GM08714 (cell line): Measurements from ENCODE around the gene ZNF853.
A peak's percentile ranks its signal among the peaks of the same experiment; 100 is the strongest.

Experiments
- H3K4me3 ChIP-seq: fragments of 200-500 bp; sonication (Bioruptor generic); 2 replicates; pipeline ENCODE4 v1.5.1; 2014; ENCODE audit warnings: mild to moderate bottlenecking, low read length, inconsistent platforms
- ZNF274 ChIP-seq: IDR thresholded peaks from 2 replicates; pipeline ENCODE4 v1.6.1; 2012; ENCODE audit warnings: mild to moderate bottlenecking, low read depth, low read length

The ZNF853 gene

DNA sequence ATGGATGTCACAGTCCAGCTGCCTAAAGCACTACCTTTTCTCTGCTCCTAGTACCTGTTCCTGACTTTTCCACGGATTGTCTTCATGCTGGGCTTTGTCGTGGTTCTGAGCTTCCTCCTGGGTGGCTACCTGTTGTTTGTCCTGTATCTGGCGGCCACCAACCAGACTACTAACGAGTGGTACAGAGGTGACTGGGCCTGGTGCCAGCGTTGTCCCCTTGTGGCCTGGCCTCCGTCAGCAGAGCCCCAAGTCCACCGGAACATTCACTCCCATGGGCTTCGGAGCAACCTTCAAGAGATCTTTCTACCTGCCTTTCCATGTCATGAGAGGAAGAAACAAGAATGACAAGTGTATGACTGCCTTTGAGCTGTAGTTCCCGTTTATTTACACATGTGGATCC lies 26.8 kb upstream of the ZNF853 start:
- no peak for TF ChIP-seq ZNF274
- H3K4me3 ChIP-seq, result no peak overlapping the region

DNA sequence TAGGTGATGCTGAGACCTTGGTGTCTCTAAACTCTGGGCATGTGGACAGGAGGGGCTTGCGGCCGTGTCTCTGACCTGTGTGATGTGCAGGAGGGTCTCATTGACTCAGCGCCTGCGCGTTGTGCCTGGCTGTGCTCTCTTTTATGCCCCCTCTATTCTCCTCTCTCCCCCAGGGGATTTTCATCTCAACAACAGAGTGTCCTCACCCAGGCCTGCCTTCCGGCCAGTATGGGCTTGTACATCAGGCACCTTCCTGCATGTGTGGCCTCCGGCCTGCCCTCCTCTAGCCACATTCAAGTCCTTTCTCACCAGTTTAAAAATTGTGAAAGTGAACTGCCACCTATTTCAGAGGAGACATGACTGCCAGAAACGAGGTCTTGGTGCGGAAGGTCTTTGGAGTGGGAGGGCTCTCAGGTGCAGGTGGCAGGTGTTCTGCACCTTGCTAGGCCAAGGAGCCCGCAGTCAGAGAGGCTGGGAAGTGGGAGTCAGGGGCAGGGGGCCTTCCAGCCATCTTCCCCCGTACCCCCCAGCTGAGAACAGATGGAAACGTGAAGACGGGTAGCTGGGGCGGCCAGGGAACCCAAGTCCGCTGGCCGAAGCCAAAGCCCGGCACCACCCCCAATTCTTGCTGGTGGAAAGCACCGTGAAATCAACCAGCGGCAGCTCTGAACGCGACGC lies 26.1 kb upstream of the ZNF853 start:
- no peak for TF ChIP-seq ZNF274
- H3K4me3 ChIP-seq, result no peak overlapping the region

DNA sequence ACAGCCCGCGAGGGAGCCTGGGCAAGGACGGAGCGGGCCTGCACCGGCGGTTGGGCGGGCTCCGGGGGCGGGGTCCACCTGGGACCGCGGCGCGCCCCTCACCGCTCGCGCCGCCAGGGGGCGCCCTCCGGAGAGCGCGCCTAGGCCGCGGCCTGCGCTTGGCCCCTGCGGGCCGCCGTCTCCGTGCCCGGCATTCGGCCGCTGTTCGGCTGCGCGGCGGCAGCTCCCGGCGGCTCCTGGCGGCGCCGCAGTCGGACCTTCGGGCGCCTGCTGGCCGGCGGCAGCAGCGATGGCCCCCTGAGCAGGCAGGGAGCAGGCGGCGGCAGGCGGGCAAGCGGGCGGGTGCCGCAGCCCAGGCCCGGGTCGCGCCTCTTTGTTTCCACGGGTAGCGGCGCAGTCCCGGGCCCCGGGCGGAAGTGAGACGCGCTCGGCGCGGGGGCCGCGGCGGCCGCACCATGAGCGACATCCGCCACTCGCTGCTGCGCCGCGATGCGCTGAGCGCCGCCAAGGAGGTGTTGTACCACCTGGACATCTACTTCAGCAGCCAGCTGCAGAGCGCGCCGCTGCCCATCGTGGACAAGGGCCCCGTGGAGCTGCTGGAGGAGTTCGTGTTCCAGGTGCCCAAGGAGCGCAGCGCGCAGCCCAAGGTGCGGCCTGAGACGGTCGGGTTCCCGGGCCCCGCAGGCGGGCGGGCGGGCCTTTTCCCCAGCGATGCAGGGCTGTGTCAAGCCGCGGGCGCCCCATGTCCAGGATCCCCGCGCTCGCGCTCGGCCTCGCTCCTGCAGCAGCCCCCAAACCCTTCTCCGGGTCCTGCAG lies 25.4 kb upstream of the ZNF853 start, which contains the start of gene INTS15:
TSS of gene INTS15 (plus strand) at position 193 of the 816 bp plus-strand sequence. CDS start at position 456, 263 bp downstream.
- no peak for TF ChIP-seq ZNF274
- peak within 1 kb of the TSS; percentile 92 for H3K4me3 ChIP-seq

DNA sequence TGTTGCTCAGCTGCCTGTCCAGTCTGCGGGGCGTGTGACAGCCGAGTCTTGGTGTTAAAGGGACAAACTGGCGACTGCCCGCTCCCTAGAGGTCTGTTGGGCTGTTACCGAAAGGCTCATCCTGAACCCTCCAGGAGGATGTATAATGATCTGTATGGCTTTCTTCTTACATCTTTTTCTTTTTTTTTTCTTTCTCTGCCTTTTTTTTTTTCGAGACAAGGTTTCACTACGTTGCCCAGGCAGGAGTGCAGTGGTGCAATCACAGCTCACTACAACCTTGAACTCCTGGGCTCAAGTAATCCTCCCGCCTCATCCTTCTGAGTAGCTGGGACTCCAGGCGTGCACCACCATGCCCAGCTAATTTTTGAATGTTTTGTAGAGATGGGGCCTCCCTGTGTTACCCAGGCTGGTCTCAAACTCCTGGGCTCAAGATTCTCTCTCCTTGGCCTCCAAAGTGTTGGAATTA lies 24.7 kb upstream of the ZNF853 start:
- H3K4me3 ChIP-seq, result peak overlapping the region; percentile 92
- no peak for TF ChIP-seq ZNF274

DNA sequence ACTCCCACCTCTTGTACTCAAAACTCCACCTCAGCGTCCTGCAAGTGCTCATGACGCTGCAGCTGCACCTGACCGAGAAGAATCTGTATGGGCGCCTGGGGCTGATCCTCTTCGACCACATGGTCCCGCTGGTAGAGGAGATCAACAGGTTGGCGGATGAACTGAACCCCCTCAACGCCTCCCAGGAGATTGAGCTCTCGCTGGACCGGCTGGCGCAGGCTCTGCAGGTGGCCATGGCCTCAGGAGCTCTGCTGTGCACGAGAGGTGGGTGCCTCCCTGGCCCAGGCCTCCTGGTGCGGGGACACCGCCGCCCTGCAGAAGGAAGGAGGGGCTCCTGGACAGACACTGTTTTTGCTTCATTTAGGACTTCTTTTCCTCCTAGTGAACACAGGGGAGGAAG lies 15.3 kb upstream of the ZNF853 start:
- no peak overlapping the region for H3K4me3 ChIP-seq
- TF ChIP-seq ZNF274, result no peak

DNA sequence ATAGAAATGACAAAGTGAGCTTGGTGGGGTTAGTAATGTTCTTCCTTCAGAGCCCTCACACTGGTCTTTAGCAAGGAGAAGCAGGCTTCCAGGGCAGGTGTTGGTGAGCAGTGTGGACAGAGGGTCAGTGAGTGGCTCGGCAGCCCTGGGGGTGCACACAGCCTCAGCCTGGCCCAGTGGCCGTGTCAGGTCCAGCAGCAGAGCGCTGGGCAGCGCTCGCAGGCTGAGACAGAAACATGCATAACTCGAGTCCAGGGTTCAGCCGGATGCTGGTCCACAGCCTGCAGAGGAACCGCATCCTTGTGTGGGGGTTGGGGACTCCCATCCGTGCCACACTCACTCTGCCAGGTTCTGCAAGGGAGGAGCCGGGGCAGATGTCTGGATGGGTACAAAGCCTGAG lies 11.0 kb upstream of the ZNF853 start:
- no peak for TF ChIP-seq ZNF274
- no peak overlapping the region for H3K4me3 ChIP-seq

DNA sequence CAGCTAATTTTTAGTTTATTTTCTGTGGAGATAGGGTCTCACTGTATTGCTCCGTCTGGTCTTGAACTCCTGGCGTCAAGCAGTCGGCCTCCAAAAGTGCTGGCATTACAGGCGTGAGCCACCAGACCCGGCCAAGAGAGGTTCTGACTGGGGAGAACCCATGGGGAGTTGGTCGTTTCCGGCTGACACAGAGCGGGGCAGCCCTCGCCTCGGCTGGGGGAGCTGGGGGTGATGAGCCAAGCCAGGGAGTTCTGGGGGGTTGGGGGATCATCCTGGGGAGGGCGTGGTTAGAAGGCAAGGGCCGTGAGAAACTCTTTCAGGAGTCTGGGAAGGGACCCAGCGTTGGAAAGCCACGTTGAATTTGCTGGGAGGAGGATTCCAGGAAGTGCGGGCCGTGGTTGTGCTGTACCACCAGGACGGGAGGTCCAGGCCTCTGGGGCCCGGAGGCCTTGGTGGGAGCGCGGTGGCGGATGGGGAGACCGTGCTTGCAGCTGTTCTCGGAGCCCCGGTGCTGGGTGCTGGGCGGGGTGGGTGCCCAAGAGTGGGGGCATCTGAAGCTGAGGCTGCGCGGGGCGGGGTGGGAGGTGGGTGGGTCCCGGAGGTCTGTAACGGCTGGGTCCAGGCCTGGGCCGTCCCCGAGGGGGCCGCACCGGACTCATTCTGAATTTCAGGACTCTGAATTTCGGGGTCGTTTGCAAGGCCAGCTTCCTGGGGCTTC lies 8.4 kb upstream of the ZNF853 start:
- TF ChIP-seq ZNF274, result no peak
- no peak overlapping the region for H3K4me3 ChIP-seq

DNA sequence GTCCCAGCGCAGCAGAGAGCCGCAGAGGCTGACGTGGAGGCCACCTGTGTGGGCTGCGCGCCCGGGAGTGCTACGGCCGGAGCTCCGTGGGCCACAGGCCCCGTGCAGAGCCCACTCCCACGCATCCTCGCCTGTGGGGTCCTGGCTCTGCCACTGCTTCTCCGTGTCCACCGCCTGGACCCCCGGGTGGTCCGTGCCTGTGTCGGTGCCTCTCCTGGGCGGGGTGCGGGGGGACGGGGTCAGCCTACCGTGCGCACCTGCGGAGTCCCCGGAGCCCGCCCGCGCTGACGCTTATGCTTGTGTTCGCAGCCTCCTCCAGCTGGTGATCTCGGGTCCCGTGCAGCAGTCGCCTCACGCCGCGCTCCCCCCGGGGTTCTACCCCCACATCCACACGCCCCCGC lies 7.8 kb upstream of the ZNF853 start:
- TF ChIP-seq ZNF274, result no peak
- H3K4me3 ChIP-seq, result no peak overlapping the region

DNA sequence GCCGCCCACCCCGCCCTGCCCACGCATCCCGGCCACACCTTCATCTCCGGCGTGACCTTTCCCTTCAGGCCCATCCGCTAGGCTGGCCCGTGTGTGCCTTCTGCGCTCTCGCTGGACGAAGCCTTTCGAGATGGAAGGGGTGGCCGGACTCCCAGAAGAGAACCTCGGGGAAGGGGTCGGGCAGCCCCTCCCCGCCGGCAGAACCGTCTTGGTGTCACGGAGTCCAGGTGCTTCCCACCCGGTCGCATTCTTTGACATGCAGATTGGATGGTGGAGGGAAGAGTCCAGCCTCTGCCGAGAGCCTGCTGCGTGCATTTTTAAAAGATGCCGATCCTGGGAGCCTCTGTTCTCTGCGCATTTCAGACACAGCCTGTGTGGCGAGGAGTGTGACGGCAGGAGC lies 7.3 kb upstream of the ZNF853 start:
- H3K4me3 ChIP-seq, result no peak overlapping the region
- TF ChIP-seq ZNF274, result no peak

DNA sequence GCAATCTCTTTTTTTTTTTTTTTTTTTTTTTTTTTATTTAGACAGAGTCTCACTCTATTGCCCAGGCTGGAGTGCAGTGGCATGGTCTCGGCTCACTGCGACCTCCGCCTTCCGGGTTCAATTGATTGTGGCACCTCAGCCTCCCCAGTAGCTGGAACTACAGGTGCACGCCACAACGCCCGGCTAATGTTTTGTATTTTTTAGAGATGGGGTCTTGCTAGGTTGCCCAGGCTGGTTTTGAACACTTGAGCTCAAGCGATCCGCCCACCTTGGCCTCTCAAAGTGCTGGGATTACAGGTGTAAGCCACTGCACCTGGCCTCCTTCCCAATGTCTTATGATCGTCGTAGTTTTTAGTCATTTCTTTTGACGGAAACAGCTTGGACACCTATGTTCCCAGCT lies 6.6 kb upstream of the ZNF853 start:
- H3K4me3 ChIP-seq, result no peak overlapping the region
- TF ChIP-seq ZNF274, result no peak

DNA sequence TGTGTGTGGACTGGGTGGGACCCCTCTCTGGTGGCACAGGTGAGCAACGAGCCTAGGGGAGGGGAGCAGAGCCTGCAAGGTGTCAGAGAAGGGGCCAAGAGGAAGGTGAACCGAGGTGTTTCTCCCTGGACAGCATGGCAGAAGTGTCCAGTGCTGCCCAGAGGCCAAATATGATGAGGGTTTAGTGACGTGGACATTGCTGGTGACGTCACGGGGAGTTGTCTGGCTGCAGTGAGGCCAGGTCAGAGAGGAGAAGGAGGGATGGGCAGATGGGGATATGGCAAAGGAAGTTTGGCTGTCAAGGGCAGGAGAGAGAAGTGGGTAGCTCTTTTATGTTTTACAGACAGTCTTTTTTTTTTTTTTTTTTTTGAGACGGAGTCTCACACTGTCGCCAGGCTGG lies 2.6 kb upstream of the ZNF853 start:
- H3K4me3 ChIP-seq, result no peak overlapping the region
- no peak for TF ChIP-seq ZNF274

DNA sequence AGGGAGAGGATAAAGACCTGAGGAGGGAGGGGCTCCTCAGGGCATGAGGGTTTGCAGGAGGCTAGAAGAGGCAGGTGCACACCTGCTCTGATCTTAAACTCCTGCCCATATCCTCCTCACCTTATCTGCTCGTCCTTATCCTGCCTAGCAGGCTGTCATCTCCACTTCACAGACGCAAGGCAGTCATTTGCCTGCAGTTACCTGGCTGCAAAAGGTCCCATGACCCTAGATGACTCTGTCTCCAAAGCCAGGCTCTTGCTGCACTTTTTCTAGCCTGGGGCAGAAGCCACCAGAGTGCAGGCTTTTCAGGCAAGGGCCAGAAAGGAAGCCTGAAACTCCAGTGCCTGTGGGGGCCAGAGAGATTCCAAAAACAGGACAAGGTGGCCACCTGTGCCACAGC lies 1.7 kb upstream of the ZNF853 start:
- TF ChIP-seq ZNF274, result no peak
- no peak overlapping the region for H3K4me3 ChIP-seq

DNA sequence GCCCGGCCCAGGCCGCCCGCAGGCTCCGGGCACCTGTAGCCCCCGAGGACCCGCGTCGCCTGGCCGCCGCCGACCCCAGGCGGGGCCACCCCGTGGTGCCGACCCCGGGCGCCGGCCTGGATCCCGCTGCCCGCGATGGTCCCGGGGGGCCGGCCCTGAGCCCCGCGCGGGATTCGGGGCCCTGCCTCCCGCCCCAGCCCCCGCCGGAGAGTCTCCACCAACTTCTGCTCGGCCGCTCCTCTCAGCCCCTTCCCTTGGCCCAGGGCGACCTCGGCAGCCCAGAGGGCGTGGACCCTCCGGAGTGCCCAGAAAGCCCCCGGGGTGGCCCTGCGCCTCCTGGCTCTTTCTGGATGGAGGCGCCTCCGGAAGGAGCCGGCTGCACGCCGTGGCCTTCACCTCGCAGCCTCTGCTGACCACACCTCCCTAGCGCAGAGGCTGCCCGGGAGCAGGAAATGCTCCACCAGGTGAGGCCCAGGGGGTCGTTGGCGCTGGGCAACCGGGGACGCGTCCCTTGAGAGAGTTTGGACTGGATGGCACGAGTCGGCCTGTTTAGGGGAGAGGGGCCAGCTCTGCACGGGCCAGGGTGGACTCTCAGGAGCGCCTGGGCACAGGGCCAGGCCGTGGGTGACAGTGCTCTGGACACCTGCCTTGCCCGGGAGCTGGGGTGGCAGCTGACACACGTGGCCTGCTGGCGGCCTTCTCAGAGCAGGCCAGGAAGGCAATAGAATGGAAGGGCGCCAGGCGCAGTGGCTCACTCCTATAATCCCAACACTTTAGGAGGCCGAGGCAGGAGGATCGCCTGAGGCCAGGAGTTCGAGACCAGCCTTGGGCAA lies 529 bp downstream of the ZNF853 start:
- TF ChIP-seq ZNF274, result no peak
- H3K4me3 ChIP-seq, result peak overlapping the region; percentile 10
